ENCODE results near the gene TMC6.
A peak's percentile ranks its signal among the peaks of the same experiment; 100 is the strongest.
"Not testable (repeated sequence)": the region's sequence is repeated elsewhere in the genome, so short reads cannot be mapped to it uniquely, and the experiment has no call there.

Gene TMC6, protein sequence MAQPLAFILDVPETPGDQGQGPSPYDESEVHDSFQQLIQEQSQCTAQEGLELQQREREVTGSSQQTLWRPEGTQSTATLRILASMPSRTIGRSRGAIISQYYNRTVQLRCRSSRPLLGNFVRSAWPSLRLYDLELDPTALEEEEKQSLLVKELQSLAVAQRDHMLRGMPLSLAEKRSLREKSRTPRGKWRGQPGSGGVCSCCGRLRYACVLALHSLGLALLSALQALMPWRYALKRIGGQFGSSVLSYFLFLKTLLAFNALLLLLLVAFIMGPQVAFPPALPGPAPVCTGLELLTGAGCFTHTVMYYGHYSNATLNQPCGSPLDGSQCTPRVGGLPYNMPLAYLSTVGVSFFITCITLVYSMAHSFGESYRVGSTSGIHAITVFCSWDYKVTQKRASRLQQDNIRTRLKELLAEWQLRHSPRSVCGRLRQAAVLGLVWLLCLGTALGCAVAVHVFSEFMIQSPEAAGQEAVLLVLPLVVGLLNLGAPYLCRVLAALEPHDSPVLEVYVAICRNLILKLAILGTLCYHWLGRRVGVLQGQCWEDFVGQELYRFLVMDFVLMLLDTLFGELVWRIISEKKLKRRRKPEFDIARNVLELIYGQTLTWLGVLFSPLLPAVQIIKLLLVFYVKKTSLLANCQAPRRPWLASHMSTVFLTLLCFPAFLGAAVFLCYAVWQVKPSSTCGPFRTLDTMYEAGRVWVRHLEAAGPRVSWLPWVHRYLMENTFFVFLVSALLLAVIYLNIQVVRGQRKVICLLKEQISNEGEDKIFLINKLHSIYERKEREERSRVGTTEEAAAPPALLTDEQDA

DNA sequence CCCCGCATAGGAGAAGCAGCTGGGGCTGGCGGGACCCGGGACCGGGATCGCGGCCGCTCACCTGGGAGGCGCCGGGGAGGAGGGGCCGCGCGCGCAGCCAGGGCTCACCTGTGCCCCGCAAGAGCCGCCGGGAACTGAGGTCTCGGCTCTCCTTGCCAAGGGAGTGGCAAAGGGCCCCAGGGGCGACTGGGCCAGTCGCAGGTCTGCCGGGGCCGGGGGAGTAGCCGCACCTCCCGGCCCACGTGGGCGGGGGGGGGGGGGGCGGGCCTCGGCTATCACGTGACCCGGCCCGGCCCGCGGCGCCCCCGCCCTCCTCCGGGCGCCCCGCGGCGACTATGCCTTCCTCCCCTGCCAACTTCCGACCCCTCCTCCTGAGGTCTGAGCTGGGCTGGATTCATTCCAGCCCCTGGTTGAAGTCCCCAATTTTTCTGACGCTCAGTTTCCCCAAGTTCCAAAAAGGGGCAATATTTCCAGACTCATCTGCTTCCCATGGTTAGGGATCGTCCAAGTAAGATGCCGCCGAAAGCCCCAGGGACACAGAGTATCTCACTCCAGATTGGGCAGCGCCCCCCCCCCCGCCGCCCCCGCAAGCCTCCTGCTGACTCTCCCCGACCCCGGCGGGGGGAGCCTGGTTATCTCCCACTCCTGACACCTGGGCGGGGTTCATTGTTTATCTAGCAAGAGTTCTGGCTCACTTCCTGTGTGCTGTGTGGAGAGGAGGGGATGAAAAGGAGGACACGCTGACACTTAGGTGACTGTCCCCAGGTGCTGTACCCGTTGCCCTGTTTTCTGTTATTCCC, at the start of gene TMC6:
TMC6 (minus strand) TSS at position 205 of the 800 bp plus-strand sequence. CDS start 1,923 bp downstream, outside the sequence.
- DNase-seq: peak; percentile 40

DNA sequence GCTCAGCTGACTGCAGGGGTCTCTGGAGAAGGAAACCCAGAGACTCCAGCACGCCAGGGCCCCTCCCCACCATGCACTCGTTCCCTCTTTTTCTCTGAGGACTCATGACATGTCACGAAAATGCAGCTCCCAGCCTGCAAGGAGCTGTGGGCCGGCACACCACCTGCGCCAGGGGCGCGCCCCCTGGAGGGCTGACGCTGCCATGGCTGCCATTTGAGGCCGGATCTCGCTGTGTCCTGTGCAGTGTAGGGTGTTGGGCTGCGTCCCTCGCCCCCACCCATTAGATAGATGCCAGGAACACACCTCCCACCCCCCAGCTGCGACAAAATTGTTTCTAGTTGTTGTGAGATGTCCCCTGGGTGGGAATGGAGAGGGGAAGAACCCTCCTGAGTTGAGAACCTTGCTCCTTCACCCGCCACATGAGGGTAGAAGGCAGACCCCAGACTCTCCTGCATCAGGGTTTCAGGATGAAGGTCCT, 48.0 kb upstream of the TMC6 start:
- DNase-seq: peak; percentile 36

DNA sequence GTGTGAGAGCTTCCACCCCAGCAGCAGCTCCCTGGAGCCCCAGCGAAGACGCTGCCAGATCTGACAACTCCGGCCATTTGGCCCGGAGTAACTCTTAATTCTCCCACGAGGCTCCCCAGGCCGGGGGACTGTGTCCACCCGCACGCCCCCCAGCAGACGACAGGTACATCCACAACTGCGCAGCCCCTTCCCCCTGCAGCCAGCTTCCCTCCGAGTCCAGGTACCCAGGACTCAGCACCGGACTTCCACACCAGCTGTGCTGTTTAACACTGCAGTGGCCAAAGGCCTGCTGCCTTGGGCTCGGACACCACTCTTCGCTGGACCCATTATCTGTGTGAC, 47.1 kb upstream of the TMC6 start:
- no peak for DNase-seq

DNA sequence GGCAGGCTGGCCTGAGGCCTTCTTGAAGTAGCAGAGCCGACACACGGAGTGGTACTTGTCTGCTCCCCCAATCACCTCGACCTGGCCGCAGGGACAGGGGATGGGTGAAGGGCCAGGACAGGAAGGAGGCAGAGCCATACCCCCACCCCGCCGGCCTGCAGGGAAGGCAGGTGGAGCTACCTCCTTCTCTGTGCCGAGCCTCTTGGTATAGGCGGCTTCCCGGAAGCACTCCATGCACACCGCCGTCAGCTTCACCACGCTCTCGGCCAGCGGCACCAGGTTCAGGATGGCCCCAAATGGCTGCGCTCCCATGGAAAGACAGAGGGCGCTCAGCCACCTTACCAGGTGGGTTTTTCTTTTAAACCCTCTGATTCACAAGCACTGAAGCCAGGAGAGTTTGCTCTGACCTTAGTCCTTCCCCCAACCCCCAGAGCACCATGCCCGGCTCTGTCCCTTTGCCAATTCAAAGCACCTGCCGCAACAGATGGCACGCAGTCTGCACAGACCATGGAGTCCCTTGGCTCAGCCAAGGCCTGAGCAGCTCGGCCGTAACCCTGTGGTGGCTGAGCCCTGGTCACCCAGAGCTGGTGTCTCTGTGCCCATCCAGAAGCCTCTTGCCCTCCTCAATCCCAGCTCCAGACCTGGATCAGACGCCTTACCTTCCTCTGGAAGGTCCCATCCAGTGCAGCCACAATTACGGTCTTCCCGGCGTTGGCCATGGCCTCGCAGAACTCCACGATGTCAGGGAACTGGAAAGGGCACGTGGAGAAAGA, 46.5 kb upstream of the TMC6 start:
- no peak for DNase-seq

DNA sequence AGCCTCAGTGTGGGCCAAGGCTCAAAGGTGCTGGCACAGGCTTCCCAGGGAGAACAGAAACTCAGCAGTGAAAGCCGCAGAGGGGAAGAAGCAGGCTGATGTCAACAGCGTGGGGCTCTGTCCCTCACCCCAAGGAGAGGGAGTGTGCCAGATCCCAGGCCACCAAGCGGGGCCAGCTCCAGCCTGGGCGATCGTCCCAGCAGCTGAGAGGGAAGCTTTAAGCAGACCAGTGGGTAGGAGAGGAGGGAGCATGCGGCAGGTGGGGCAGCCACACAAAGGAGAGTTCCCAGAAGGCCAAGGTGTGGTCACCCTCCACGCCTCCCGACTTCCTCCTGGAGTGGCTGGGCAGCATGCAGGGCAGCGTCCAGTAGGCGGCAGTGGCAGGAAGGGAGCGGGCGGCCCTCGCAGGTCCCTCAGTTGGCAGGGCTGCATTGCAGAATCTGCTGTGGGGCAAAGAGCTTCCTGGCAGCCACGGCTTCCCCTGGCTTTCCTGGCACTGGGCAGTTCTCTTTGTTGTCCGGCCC, 45.9 kb upstream of the TMC6 start:
- DNase-seq: no peak

DNA sequence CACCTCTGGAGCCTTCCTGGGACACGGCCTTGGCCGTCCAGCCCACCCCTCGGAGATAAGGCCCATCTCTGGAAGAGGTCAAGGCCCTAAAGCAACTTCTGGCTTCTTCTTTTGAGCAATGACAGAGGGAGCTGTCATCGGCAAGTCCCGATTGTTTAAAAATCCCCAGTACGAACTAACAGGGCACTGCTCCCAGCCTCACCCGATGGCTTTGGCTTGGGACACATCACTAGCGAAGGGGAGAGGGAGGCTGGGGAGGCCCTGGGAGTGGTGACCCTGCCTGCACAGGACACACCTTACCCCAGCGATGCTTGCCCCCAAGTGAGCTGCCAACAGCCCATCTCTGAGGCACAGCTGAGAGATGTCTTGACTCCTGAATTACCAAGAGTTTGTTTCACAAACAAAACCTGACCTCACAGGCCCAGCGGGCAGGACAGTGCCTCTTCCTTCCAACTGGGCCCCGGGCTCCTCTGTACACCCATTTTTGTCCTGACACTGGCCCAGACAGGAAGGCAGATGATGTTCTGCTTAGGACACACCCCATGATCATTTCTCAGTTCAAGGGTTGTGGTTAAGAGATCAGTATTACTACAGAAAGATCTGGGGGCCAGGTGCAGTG, 44.7 kb upstream of the TMC6 start:
- DNase-seq: no peak

DNA sequence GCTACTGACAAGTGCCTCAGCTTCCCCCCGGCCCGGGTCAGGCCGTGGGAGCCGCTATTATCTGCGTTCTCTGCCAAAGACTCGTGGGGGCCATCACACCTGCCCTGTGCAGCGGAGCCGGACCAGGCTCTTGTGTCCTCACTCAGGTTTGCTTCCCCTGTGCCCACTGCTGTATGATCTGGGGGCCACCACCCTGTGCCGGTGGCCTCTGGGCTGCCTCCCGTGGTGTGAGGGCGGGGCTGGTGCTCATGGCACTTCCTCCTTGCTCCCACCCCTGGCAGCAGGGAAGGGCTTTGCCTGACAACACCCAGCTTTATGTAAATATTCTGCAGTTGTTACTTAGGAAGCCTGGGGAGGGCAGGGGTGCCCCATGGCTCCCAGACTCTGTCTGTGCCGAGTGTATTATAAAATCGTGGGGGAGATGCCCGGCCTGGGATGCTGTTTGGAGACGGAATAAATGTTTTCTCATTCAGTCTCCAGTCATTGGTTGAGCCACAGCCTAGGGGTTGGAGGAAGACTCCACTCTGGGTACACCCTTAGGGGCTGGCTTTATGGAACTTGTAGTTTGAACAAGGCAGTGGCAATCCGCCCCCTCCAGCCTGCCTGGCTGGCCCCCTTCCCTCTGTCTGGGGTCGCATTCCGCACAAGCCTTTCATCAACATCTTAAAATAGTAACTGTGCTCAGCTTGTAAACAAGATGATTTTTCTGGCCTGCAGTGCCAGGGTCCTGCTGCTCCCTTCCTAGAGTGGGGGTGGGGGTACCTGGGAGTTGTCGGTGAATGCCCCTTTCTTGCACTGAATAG, 43.9 kb upstream of the TMC6 start:
- DNase-seq: no peak

DNA sequence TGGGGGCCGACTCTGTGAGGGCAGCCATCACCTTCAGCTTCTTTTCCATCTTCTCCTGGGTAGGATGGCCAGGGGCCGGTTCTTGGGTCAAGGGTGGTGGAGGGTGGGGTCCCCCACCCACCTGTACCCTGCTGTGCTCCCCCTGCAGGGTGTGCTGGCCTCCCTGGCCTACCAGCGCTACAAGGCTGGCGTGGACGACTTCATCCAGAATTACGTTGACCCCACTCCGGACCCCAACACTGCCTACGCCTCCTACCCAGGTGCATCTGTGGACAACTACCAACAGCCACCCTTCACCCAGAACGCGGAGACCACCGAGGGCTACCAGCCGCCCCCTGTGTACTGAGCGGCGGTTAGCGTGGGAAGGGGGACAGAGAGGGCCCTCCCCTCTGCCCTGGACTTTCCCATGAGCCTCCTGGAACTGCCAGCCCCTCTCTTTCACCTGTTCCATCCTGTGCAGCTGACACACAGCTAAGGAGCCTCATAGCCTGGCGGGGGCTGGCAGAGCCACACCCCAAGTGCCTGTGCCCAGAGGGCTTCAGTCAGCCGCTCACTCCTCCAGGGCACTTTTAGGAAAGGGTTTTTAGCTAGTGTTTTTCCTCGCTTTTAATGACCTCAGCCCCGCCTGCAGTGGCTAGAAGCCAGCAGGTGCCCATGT, 43.2 kb upstream of the TMC6 start:
- DNase-seq: not testable (repeated sequence)

DNA sequence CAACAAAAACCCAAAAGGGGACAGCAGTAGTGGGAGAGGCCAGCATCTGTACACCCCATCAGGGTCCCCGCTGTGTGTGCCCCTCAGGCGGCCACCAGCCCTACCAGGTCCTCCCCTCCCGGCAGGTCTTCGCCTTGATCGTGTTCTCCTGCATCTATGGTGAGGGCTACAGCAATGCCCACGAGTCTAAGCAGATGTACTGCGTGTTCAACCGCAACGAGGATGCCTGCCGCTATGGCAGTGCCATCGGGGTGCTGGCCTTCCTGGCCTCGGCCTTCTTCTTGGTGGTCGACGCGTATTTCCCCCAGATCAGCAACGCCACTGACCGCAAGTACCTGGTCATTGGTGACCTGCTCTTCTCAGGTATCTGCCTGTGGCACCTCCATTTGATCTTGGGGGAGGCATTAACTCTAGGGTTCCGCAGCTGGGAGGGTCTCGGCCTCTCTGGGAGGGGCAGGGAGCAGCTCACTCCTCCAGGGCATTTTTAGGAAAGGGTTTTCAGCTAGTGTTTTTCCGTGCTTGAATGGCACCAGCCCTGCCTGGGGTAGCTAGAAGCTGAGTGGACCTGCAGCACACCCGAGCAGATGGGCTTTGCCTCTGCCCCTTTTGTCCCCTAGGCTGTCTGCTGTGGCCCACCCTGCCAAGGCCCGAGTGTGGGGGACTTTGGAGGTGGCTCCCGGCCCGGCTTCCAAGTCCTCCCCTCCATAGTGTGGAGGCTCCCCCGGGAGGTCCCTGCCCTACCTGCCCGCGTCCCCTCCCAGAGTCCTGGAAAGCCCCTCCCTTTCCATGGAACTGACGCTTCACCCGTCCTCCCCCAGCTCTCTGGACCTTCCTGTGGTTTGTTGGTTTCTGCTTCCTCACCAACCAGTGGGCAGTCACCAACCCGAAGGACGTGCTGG, 42.4 kb upstream of the TMC6 start:
- DNase-seq: no peak

DNA sequence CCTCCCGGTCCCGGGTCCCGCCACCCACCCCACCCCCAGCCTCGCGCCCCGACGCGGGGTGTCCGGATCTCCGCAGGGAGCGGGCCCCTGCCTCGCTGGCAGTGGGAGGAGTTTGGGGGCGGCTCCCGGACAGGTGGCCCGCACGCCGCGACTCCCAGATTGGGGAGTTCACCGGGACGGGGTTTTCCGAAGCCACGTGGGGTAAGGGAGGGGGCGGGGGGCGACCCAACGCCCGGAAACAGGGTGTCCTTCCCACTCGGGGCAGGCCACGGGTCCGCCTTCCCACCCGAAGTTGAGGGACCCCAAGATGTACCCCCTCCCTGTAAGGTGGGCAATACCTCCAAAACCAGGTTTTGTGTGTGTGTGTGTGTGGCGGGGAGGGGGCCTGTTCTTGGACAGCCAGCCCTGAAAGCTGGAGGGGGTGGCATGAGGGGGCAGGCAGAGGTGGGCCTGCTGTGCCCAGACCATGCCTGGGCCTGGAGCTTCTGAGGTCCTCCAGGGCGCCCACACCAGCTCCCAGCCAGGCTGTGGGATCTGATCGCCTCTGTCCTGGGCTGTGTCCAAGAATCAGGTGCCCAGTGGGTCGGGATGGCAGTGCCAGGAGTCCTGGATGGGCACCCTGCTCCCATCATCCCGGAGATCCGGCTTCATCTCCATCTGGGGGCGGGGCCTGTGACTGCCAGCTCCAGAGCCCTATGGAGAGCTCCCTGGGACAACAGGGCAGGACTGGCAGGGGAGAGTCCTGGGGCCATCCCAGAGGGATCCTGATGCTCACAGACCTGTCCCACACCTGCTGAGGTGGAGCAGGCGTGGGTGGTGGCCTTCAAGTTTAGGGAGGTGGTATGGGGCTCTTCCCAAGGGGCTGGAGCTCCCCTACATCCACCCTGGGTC, 40.6 kb upstream of the TMC6 start:
- no peak for DNase-seq

DNA sequence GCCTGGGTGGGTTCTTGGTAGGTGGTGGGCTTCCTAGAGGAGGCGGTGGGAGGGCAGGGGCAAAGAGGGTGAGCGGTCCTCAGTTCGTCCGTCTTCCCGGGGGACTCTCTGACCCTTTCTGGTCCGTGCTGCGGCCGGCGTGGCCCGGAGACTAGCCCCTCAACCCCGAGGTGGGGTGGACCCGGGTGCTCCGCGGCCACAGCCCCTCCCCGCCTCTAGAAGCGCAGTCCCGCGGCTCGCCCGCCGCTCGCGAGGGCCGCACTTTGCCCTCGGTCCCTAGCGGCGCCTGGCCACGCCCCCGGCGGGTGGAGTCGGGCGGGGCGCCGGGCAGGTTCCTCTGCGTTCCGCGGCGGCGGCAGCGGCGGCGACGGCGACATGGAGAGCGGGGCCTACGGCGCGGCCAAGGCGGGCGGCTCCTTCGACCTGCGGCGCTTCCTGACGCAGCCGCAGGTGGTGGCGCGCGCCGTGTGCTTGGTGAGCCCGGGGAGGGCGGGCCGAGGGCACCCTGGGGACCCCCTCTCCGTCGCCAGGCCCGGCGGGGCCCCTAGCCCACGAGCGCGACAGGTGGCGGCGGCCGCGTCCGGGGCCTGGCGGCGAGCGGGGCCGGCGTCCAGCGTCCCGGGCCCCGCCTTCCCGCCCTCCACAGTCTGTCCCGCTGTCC, 39.8 kb upstream of the TMC6 start, which contains the start of gene SYNGR2:
SYNGR2 (plus strand) TSS at position 340 of the 661 bp plus-strand sequence; CDS start at position 376, 36 bp downstream.
- DNase-seq: peak; percentile 72

DNA sequence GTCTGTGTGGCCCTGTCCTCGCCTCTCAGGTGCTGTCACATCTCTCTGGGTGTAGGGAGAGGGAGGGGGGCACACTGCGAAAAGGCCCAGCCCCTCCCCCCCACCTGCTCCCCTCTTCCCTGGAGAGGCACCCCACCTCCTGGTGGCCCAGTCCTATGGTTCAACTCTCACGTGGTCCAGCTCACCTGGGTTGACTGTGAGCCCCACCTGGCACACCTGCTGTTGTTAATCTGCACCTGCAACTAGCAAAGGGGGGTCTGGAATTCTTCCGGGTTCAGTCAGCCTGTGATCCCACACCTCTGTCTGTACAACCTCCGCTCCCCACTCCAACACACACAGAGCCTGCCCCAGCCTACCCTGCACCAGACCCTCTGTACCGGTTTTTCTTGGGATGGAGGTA, 37.9 kb upstream of the TMC6 start:
- no peak for DNase-seq

DNA sequence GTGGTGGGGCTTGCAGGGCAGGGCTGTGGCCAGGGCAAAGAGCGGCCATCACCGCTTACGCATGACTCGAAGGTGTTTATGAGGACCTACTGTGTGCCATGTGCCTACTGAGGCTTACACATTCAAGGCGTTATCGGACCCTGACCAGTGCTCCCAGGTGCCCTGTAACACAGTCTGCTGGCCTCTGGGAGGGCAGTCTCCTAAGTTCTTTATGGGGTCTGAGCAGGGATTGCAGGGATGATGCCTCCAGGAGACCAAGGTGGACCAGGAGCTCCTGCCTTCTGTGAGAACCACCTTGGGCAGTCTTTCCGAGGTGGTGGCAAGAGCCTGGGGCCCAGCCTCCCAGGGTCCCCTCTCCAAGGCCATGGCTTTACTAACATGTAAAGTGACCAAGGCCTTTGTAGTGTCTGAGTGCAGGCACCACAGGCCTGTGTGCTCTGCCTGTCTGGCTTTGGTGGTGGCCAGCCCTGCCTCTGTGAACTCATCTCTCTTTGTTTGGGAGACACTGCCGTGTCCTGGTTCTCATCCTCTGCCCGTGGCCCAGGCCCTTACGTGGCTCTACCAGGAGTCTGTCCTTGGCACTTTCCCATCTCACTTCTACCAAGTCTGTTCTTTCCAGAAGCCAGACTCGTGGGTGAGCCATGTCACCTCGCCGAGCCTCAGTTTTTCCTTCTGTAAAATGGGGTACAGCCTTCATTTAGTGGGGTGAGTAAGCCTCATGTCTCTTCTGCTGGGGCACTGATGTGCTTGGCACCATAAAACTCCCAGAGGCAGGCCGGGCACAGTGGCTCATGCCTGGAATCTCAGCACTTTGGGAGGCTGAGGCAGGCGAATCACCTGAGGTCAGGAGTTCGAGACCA, 36.4 kb upstream of the TMC6 start:
- no peak for DNase-seq

DNA sequence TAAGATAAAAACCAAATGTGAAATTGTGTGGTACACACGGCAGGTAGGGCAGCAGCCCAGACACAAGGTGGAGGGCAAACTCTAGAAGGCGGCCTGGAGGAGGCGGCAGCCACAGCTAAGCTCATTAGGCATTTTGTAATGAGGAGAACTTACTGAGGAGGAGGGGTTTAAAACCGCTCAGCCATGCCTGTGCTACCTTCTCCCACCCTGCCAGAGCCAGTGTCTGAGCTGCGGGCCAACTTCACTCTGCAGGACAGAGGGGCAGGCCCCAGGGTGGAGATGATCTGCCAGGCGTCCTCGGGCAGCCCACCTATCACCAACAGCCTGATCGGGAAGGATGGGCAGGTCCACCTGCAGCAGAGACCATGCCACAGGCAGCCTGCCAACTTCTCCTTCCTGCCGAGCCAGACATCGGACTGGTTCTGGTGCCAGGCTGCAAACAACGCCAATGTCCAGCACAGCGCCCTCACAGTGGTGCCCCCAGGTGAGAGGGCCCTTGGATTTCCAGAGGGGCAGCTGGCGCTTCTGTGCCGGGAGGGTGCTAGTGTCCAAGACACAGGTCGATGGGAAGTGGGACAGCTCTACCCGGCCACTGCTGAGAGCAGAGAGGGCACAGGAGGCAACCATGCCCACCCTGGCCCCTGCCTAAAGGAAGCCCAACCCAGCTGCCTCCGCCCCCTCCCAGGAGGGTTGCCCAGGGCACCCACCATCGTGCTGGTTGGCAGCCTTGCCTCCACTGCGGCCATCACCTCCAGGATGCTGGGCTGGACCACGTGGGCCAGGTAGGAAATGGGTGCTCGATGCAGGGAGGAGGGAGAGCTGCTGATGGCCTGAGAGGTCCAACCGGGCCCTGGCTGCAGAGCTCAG, 35.6 kb upstream of the TMC6 start:
- no peak for DNase-seq

DNA sequence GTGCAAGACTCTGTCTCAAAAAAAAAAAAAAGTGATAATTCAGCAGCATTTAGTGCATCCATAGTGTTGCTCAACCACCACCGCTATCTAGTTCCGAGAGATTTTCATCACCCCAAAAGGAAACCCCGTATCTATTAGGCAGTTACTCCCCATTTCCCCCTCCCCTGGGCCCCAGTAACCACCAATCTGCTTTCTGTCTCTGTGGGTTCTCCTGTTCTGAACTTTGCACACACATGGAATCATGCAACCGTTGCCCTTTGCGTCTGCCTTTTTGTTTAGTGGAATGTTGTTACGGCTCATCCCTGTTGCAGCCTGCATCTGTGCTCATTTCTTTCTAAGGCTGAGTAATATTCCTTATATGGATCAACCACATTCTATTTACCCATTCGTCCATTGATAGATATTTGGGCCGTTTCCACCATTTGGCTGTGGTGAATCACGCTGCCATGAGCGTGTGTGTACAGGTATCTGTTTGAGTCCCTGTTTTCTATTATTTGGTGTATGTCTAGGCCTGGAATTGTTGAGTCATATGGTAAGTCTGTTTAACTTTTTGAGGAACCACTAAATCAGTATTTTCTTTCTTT, 31.1 kb upstream of the TMC6 start:
- DNase-seq: no peak
